ENCODE measurements around the gene ADPRHL1. TPM values are rescaled to one million over a fixed set of nuclear protein-coding genes. Genes with fewer than 3 reads are reported as not detected.

Gene ADPRHL1
- total and polyA plus RNA-seq, 2 experiments from 2014 or later: 1.0 to 1.1 TPM

- WGBS (ENCODE audit: low lambda C conversion rate, missing lambda C conversion rate): 69% methylated on average over 18 of the region's 18 CpGs
- H4K20me1 ChIP-seq (ENCODE audit: insufficient read depth, poor library complexity, severe bottlenecking): no peaks in the 10 kb centered on the region
- H3K27me3 ChIP-seq: no peaks in the 10 kb centered on the region
- no peak overlapping the region for H3K4me3 ChIP-seq
- DNase-seq (ENCODE audit: low spot score): no peak
- H3K9me2 ChIP-seq (replicated peaks; ENCODE audit: insufficient read depth): no peaks in the 10 kb centered on the region
- no peak overlapping the region for H3K27ac ChIP-seq
- H3K4me1 ChIP-seq (ENCODE audit: insufficient read depth): no peaks in the 10 kb centered on the region
- H3K4me2 ChIP-seq: peak overlapping the region; percentile 54
- no peak overlapping the region for H2AFZ ChIP-seq
- no peaks in the 10 kb centered on the region for H3K79me2 ChIP-seq
- no peaks in the 10 kb centered on the region for H3K9me3 ChIP-seq (ENCODE audit: low read depth)
- H3K36me3 ChIP-seq (replicated peaks; ENCODE audit: insufficient read depth, low read depth): no peaks in the 10 kb centered on the region
- TF ChIP-seq CTCF (IDR thresholded peaks at IDR 0.05; ENCODE audit: poor library complexity): no peak
- no peak for TF ChIP-seq EZH2 (IDR thresholded peaks at IDR 0.05; ENCODE audit: borderline replicate concordance)
- TF ChIP-seq EZH2phosphoT487 (IDR thresholded peaks at IDR 0.05; ENCODE audit: low read depth, severe bottlenecking, unreplicated experiment): no peak
Observed at GRCh38 chr13:113455384-113455783, 2.1 kb upstream of the ADPRHL1 start.

GRCh38 chr13:113454936-113455335, 1.6 kb upstream of the ADPRHL1 start:
- no peak for TF ChIP-seq CTCF (IDR thresholded peaks at IDR 0.05; ENCODE audit: poor library complexity)
- TF ChIP-seq EZH2 (IDR thresholded peaks at IDR 0.05; ENCODE audit: borderline replicate concordance): no peak
- TF ChIP-seq EZH2phosphoT487 (IDR thresholded peaks at IDR 0.05; ENCODE audit: low read depth, severe bottlenecking, unreplicated experiment): no peak
- H3K27ac ChIP-seq: no peak overlapping the region
- DNase-seq (ENCODE audit: low spot score): no peak
- H3K79me2 ChIP-seq: no peaks in the 10 kb centered on the region
- no peaks in the 10 kb centered on the region for H3K9me2 ChIP-seq (replicated peaks; ENCODE audit: insufficient read depth)
- no peaks in the 10 kb centered on the region for H3K4me1 ChIP-seq (ENCODE audit: insufficient read depth)
- no peak overlapping the region for H2AFZ ChIP-seq
- no peak overlapping the region for H3K4me3 ChIP-seq
- H3K27me3 ChIP-seq: no peaks in the 10 kb centered on the region
- no peaks in the 10 kb centered on the region for H3K9me3 ChIP-seq (ENCODE audit: low read depth)
- no peaks in the 10 kb centered on the region for H3K36me3 ChIP-seq (replicated peaks; ENCODE audit: insufficient read depth, low read depth)
- no peaks in the 10 kb centered on the region for H4K20me1 ChIP-seq (ENCODE audit: insufficient read depth, poor library complexity, severe bottlenecking)
- H3K4me2 ChIP-seq: peak overlapping the region; percentile 54
- WGBS (ENCODE audit: low lambda C conversion rate, missing lambda C conversion rate): 77% methylated on average over 13 of the region's 13 CpGs

- 87% methylated on average over 4 of the region's 4 CpGs for WGBS (ENCODE audit: low lambda C conversion rate, missing lambda C conversion rate)
- H3K4me3 ChIP-seq: no peak overlapping the region
- no peaks in the 10 kb centered on the region for H3K9me3 ChIP-seq (ENCODE audit: low read depth)
- no peak for DNase-seq (ENCODE audit: low spot score)
- no peaks in the 10 kb centered on the region for H3K27me3 ChIP-seq
- H3K4me2 ChIP-seq: no peak overlapping the region
- H3K79me2 ChIP-seq: no peaks in the 10 kb centered on the region
- TF ChIP-seq EZH2 (IDR thresholded peaks at IDR 0.05; ENCODE audit: borderline replicate concordance) (no peak), EZH2phosphoT487 (IDR thresholded peaks at IDR 0.05; ENCODE audit: low read depth, severe bottlenecking, unreplicated experiment) (no peak)
- no peaks in the 10 kb centered on the region for H3K4me1 ChIP-seq (ENCODE audit: insufficient read depth)
- no peaks in the 10 kb centered on the region for H3K36me3 ChIP-seq (replicated peaks; ENCODE audit: insufficient read depth, low read depth)
- H3K9me2 ChIP-seq (replicated peaks; ENCODE audit: insufficient read depth): no peaks in the 10 kb centered on the region
- no peak overlapping the region for H2AFZ ChIP-seq
- H3K27ac ChIP-seq: no peak overlapping the region
- no peaks in the 10 kb centered on the region for H4K20me1 ChIP-seq (ENCODE audit: insufficient read depth, poor library complexity, severe bottlenecking)
Observed at GRCh38 chr13:113452466-113452865, 822 bp downstream of the ADPRHL1 start.

- Histone ChIP-seq H3K4me3 (no peak overlapping the region), H4K20me1 (ENCODE audit: insufficient read depth, poor library complexity, severe bottlenecking) (no peaks in the 10 kb centered on the region), H3K36me3 (replicated peaks; ENCODE audit: insufficient read depth, low read depth) (no peaks in the 10 kb centered on the region), H3K9me3 (ENCODE audit: low read depth) (no peaks in the 10 kb centered on the region), H3K27me3 (no peaks in the 10 kb centered on the region), H3K79me2 (no peaks in the 10 kb centered on the region), H3K4me2 (no peak overlapping the region), H2AFZ (no peak overlapping the region), H3K4me1 (ENCODE audit: insufficient read depth) (no peaks in the 10 kb centered on the region), H3K27ac (no peak overlapping the region), H3K9me2 (replicated peaks; ENCODE audit: insufficient read depth) (no peaks in the 10 kb centered on the region)
- WGBS (ENCODE audit: low lambda C conversion rate, missing lambda C conversion rate): 95% methylated on average over 24 of the region's 24 CpGs
- TF ChIP-seq EZH2 (IDR thresholded peaks at IDR 0.05; ENCODE audit: borderline replicate concordance) (no peak), EZH2phosphoT487 (IDR thresholded peaks at IDR 0.05; ENCODE audit: low read depth, severe bottlenecking, unreplicated experiment) (no peak), CTCF (IDR thresholded peaks at IDR 0.05; ENCODE audit: poor library complexity) (no peak)
- DNase-seq (ENCODE audit: low spot score): no peak
Observed at GRCh38 chr13:113451951-113452421, 1.3 kb downstream of the ADPRHL1 start.
